HG03039 (cell line): ENCODE results near the gene COL6A3.

Experiments
- ATAC-seq: cut with Tn5 transposase; IDR thresholded peaks from one replicate; pipeline ENCODE4 v1.9.1; 2021; ENCODE audit warnings: mild to moderate bottlenecking, moderate library complexity; ENCODE audit not compliant: unreplicated experiment

Gene COL6A3

GRCh38 chr2:237413777-237414661 lies at the start of gene COL6A3:
COL6A3 (minus strand) TSS chr2:237414164; CDS start chr2:237396817, 17,347 bp downstream.
- ATAC-seq = no peak

- no peak for ATAC-seq
Observed at GRCh38 chr2:237459741-237460174, 45.8 kb upstream of the COL6A3 start.

GRCh38 chr2:237459226-237459625 lies 45.3 kb upstream of the COL6A3 start:
- no peak for ATAC-seq

- ATAC-seq = no peak
Observed at GRCh38 chr2:237458519-237458918, 44.6 kb upstream of the COL6A3 start.

GRCh38 chr2:237457388-237457941 lies 43.5 kb upstream of the COL6A3 start:
- ATAC-seq = no peak

- no peak for ATAC-seq
Observed at GRCh38 chr2:237456200-237456843, 42.4 kb upstream of the COL6A3 start.

GRCh38 chr2:237455764-237456163 lies 41.8 kb upstream of the COL6A3 start:
- ATAC-seq = no peak

- ATAC-seq = no peak
Observed at GRCh38 chr2:237453671-237454070, 39.7 kb upstream of the COL6A3 start.

- no peak for ATAC-seq
Observed at GRCh38 chr2:237452861-237453260, 38.9 kb upstream of the COL6A3 start.

- no peak for ATAC-seq
Observed at GRCh38 chr2:237451643-237452469, 37.9 kb upstream of the COL6A3 start.

GRCh38 chr2:237450583-237450982 lies 36.6 kb upstream of the COL6A3 start:
- ATAC-seq = no peak

GRCh38 chr2:237450108-237450507 lies 36.1 kb upstream of the COL6A3 start:
- no peak for ATAC-seq

GRCh38 chr2:237449193-237449881 lies 35.4 kb upstream of the COL6A3 start:
- no peak for ATAC-seq

GRCh38 chr2:237448626-237449025 lies 34.7 kb upstream of the COL6A3 start:
- no peak for ATAC-seq

- no peak for ATAC-seq
Observed at GRCh38 chr2:237448171-237448570, 34.2 kb upstream of the COL6A3 start.

GRCh38 chr2:237447496-237447895 lies 33.5 kb upstream of the COL6A3 start:
- no peak for ATAC-seq

GRCh38 chr2:237446338-237446665 lies 32.3 kb upstream of the COL6A3 start:
- ATAC-seq = no peak

- no peak for ATAC-seq
Observed at GRCh38 chr2:237445611-237446337, 31.8 kb upstream of the COL6A3 start.

GRCh38 chr2:237444071-237444470 lies 30.1 kb upstream of the COL6A3 start:
- no peak for ATAC-seq
